HCT116 (cell line): ENCODE measurements around the gene DVL2. TPM values are rescaled to one million over a fixed set of nuclear protein-coding genes. Genes with fewer than 3 reads are reported as not detected.
A peak's percentile ranks its signal among the peaks of the same experiment; 100 is the strongest.

Source experiments
- ATAC-seq: fragments of 200-7000 bp; cut with Tn5 transposase; 2 replicates; pipeline ENCODE4 v1.9.1; 2020; ENCODE audit warnings: mild to moderate bottlenecking, moderate library complexity
- BruUV-seq: library from RNA; stranded (reverse); fragments of 400-500 nt; replicated peaks from 2 replicates; lab custom pipeline; 2021; lab: Mats Ljungman, UMichigan
- CTCF ChIA-PET: fragments of 300-600 bp; sonication (Branson Sonifier 250); formaldehyde crosslinking; loops from one replicate; lab custom pipeline; 2021; ENCODE audit warnings: antibody characterized with exemption; lab: Charles Lee
- POLR2A ChIA-PET: fragments of 300-600, 350-600 bp; sonication (Branson Sonifier 250); formaldehyde crosslinking; loops from one replicate; lab custom pipeline; 2021; ENCODE audit warnings: antibody characterized with exemption; lab: Charles Lee
- RAD21 ChIA-PET, 2 experiments: fragments of 300-600 bp; sonication (Branson Sonifier 250); formaldehyde crosslinking; loops; one replicate each; lab custom pipeline; 2023; ENCODE audit warnings: low total read pairs in 2 of 2; ENCODE audit not compliant: uncharacterized antibody in 2 of 2, unreplicated experiment in 2 of 2, low non-redundant PET in 1 of 2; lab: Charles Lee
- DNase-seq: peaks from one replicate; pipeline ENCODE4 v3.0.0-alpha.2; 2010; ENCODE audit warnings: low read depth, low spot score
- H2AFZ ChIP-seq: fragments of 200-600 bp; shearing (Covaris generic), sonication (generic); 2 replicates; pipeline ENCODE4 v1.6.1; 2017; ENCODE audit warnings: low read depth, mixed run types, mixed read lengths, antibody characterized with exemption, low read length; ENCODE audit not compliant: poor library complexity, severe bottlenecking
- H3K27ac ChIP-seq: 2 replicates; pipeline ENCODE4 v1.5.1; 2012; ENCODE audit warnings: low read depth, low read length
- H3K27me3 ChIP-seq: fragments of 200-600 bp; sonication (generic); 2 replicates; pipeline ENCODE4 v1.6.1; 2016; ENCODE audit warnings: mixed run types, low read length, mixed read lengths; ENCODE audit not compliant: insufficient read depth
- H3K36me3 ChIP-seq, 2 experiments: fragments of 200-500 bp in 1 of 2; fragments of 200-600 bp in 1 of 2; sonication (Bioruptor generic) in 1 of 2; sonication (generic) in 1 of 2; 2 replicates each; pipeline versions ENCODE4 v1.5.1 to v1.6.1; 2014 to 2016; ENCODE audit warnings: low read length in 2 of 2, inconsistent platforms in 1 of 2, mixed read lengths in 1 of 2, mixed run types in 1 of 2; ENCODE audit not compliant: insufficient read depth in 2 of 2, control insufficient read depth in 1 of 2
- H3K4me1 ChIP-seq, 2 experiments: fragments of 200-600 bp in 1 of 2; sonication (generic) in 1 of 2; 2 replicates each; pipeline versions ENCODE4 v1.5.1 to v1.6.1; 2012 to 2017; ENCODE audit warnings: low read length in 2 of 2, inconsistent platforms in 1 of 2, mild to moderate bottlenecking in 1 of 2, mixed read lengths in 1 of 2, mixed run types in 1 of 2, moderate library complexity in 1 of 2; ENCODE audit not compliant: insufficient read depth in 2 of 2, control insufficient read depth in 1 of 2
- H3K4me2 ChIP-seq: fragments of 200-600 bp; sonication (generic); 2 replicates; pipeline ENCODE4 v1.6.1; 2017; ENCODE audit warnings: mixed run types, low read length, mixed read lengths
- H3K4me3 ChIP-seq, 2 experiments: fragments of 200-600 bp in 1 of 2; sonication (generic) in 1 of 2; replicated peaks in 1 of 2; 2 replicates each; pipeline ENCODE4 v1.5.1; 2011 to 2016; ENCODE audit warnings: low read length in 2 of 2, control low read depth in 1 of 2, low read depth in 1 of 2, mild to moderate bottlenecking in 1 of 2, mixed read lengths in 1 of 2, mixed run types in 1 of 2
- H3K79me2 ChIP-seq: fragments of 200-600 bp; sonication (generic); 2 replicates; pipeline ENCODE4 v1.6.1; 2017; ENCODE audit warnings: mild to moderate bottlenecking, mixed run types, low read length, moderate library complexity, mixed read lengths; ENCODE audit not compliant: insufficient read depth
- H3K9ac ChIP-seq: fragments of 200-600 bp; sonication (generic); 2 replicates; pipeline ENCODE4 v1.6.1; 2016; ENCODE audit warnings: low read length, mixed read lengths
- H3K9me2 ChIP-seq: fragments of 200-600 bp; sonication (generic), shearing (Covaris generic); 2 replicates; pipeline ENCODE4 v1.6.1; 2017; ENCODE audit warnings: mixed run types, mild to moderate bottlenecking, moderate library complexity; ENCODE audit not compliant: insufficient read depth
- H3K9me3 ChIP-seq, 2 experiments: fragments of 200-500 bp in 1 of 2; fragments of 200-600 bp in 1 of 2; sonication (Bioruptor generic) in 1 of 2; sonication (generic) in 1 of 2; 2 replicates each; pipeline ENCODE4 v1.6.1; 2014 to 2017; ENCODE audit warnings: low read length in 2 of 2, mixed read lengths in 2 of 2, inconsistent platforms in 1 of 2, low read depth in 1 of 2, mild to moderate bottlenecking in 1 of 2, mixed run types in 1 of 2, moderate library complexity in 1 of 2; ENCODE audit not compliant: control insufficient read depth in 1 of 2, insufficient read depth in 1 of 2
- H4K20me1 ChIP-seq: fragments of 200-600 bp; sonication (generic), shearing (Covaris generic); 2 replicates; pipeline ENCODE4 v1.6.1; 2017; ENCODE audit warnings: mixed run types, mild to moderate bottlenecking, moderate library complexity; ENCODE audit not compliant: insufficient read depth
- ATF3 ChIP-seq: IDR thresholded peaks from 2 replicates; pipeline ENCODE4 v1.6.1; 2012
- CBX3 ChIP-seq: IDR thresholded peaks from 2 replicates; pipeline ENCODE4 v1.6.1; 2012; ENCODE audit warnings: low read depth
- CEBPB ChIP-seq: IDR thresholded peaks from 2 replicates; pipeline ENCODE4 v1.6.1; 2012; ENCODE audit warnings: low read depth
- CTCF ChIP-seq, 3 experiments: fragments of 200-600 bp in 1 of 3; sonication (generic) in 1 of 3; IDR thresholded peaks in 2 of 3; conservative IDR thresholded peaks in 1 of 3; 2 replicates each; pipeline ENCODE4 v1.5.1; 2012 to 2017; ENCODE audit warnings: low read depth in 2 of 3, low read length in 2 of 3, antibody characterized with exemption in 1 of 3, borderline replicate concordance in 1 of 3, control low read depth in 1 of 3, mild to moderate bottlenecking in 1 of 3, mixed read lengths in 1 of 3, mixed run types in 1 of 3, moderate library complexity in 1 of 3; ENCODE audit not compliant: insufficient read depth in 1 of 3
- EGR1 ChIP-seq: IDR thresholded peaks from 2 replicates; pipeline ENCODE4 v1.6.1; 2012; ENCODE audit warnings: low read depth
- ELF1 ChIP-seq: IDR thresholded peaks from 2 replicates; pipeline ENCODE4 v1.6.1; 2012; ENCODE audit warnings: low read depth, borderline replicate concordance
- EZH2 ChIP-seq: fragments of 200-600 bp; sonication (generic); IDR thresholded peaks from 2 replicates; pipeline ENCODE4 v1.6.1; 2017; ENCODE audit warnings: antibody characterized with exemption, mixed run types
- EZH2phosphoT487 ChIP-seq: fragments of 200-600 bp; IDR thresholded peaks from 2 replicates; pipeline ENCODE4 v1.6.1; 2018; ENCODE audit warnings: antibody characterized with exemption, borderline replicate concordance
- FOSL1 ChIP-seq: IDR thresholded peaks from 2 replicates; pipeline ENCODE4 v1.6.1; 2012; ENCODE audit warnings: low read depth
- JUND ChIP-seq: IDR thresholded peaks from 2 replicates; pipeline ENCODE4 v1.6.1; 2012
- MAX ChIP-seq: IDR thresholded peaks from 2 replicates; pipeline ENCODE4 v1.6.1; 2012
- POLR2A ChIP-seq: IDR thresholded peaks from 2 replicates; pipeline ENCODE4 v1.7.0; 2011; ENCODE audit warnings: borderline replicate concordance; ENCODE audit not compliant: insufficient read depth, insufficient read length; ENCODE audit errors: extremely low read depth
- POLR2AphosphoS5 ChIP-seq: IDR thresholded peaks from 2 replicates; pipeline ENCODE4 v1.6.1; 2011; ENCODE audit warnings: mild to moderate bottlenecking, low read depth, low read length, moderate library complexity
- RAD21 ChIP-seq: IDR thresholded peaks from 2 replicates; pipeline ENCODE4 v1.6.1; 2012; ENCODE audit warnings: low read depth, mild to moderate bottlenecking
- REST ChIP-seq: IDR thresholded peaks from 2 replicates; pipeline ENCODE4 v1.6.1; 2012; ENCODE audit warnings: low read depth
- SIN3A ChIP-seq: IDR thresholded peaks from 2 replicates; pipeline ENCODE4 v1.6.1; 2012; ENCODE audit warnings: low read depth
- SP1 ChIP-seq: IDR thresholded peaks from 2 replicates; pipeline ENCODE4 v1.6.1; 2012; ENCODE audit warnings: low read depth
- SRF ChIP-seq: IDR thresholded peaks from 2 replicates; pipeline ENCODE4 v1.6.1; 2012; ENCODE audit warnings: low read depth
- TCF7L2 ChIP-seq: IDR thresholded peaks from 2 replicates; pipeline ENCODE4 v1.7.0; 2011; ENCODE audit warnings: borderline replicate concordance, inconsistent platforms; ENCODE audit not compliant: insufficient read depth, insufficient read length; ENCODE audit errors: extremely low read depth
- YY1 ChIP-seq: IDR thresholded peaks from 2 replicates; pipeline ENCODE4 v1.6.1; 2011; ENCODE audit warnings: low read length, low read depth, moderate library complexity, mild to moderate bottlenecking; ENCODE audit not compliant: insufficient replicate concordance; ENCODE audit errors: extremely low read depth
- ZFX ChIP-seq: fragments of 450-650 bp; IDR thresholded peaks from 2 replicates; pipeline ENCODE4 v1.6.1; 2017
- ZNF274 ChIP-seq: fragments of 200-500 bp; sonication (Bioruptor generic); IDR thresholded peaks from 2 replicates; pipeline ENCODE4 v1.6.1; 2014; ENCODE audit warnings: mild to moderate bottlenecking, low read depth, low read length, inconsistent platforms
- intact Hi-C: fragments of 100-400 bp; cut with micrococcal nuclease; formaldehyde crosslinking; loops from 2 replicates; pipeline ENCODE4 v1.10.0; 2022
- total RNA-seq: library from RNA; stranded (reverse); gene quantifications from one replicate; pipeline ENCODE4 v1.2.1, GENCODE V29; 2021; ENCODE audit not compliant: unreplicated experiment

DVL2 gene
- total RNA-seq, 1 experiment from 2014 or later, result 69.7 TPM

GRCh38 chr17:7258731-7259554 is 24.6 kb upstream of the DVL2 start:
- no TSS peak for BruUV-seq
- TF ChIP-seq CBX3, result no peak
- TF ChIP-seq MAX, result peak; percentile 49; the same call in 1 of the 2 replicates
- no peak for TF ChIP-seq EZH2
- no peak for TF ChIP-seq EZH2phosphoT487
- peak; percentile 29; the same call in 1 of the 2 replicates for TF ChIP-seq JUND
- TF ChIP-seq POLR2A, result peak; percentile 22
- peak; percentile 48 for TF ChIP-seq POLR2AphosphoS5
- TF ChIP-seq EGR1, result peak; percentile 95
- no peak for TF ChIP-seq YY1
- no peak for TF ChIP-seq REST
- peak; percentile 93 for TF ChIP-seq CEBPB
- no peak for TF ChIP-seq TCF7L2
- no peak for TF ChIP-seq RAD21
- TF ChIP-seq FOSL1, result no peak
- TF ChIP-seq ATF3, result no peak
- TF ChIP-seq SP1, result peak; percentile 52; the same call in 1 of the 2 replicates
- no peak for TF ChIP-seq SRF
- peak; percentile 58 for TF ChIP-seq SIN3A
- no peak for TF ChIP-seq CTCF (IDR thresholded peaks at IDR 0.05 in 2 of 3, conservative IDR thresholded peaks at IDR 0.05 in 1 of 3; ENCODE audit: borderline replicate concordance in 1 of 3, insufficient read depth in 1 of 3, low read depth in 2 of 3, low read length in 2 of 3)
- no peak for TF ChIP-seq ZFX
- no peak for TF ChIP-seq ZNF274
- no peak for TF ChIP-seq ELF1

More at GRCh38 chr17:7258731-7259554, 24.6 kb upstream of the DVL2 start:
- H3K36me3 ChIP-seq, result peaks cover 15 to 32% of the 10 kb centered on the region in 2 experiments
- intact Hi-C loops, result no loop called here
- no peaks in the 10 kb centered on the region for H3K9me2 ChIP-seq
- H3K9ac ChIP-seq, result peak overlapping the region; percentile 36
- no peaks in the 10 kb centered on the region for H3K9me3 ChIP-seq
- H2AFZ ChIP-seq, result no peak overlapping the region
- no peak for ATAC-seq
- ChIA-PET POLR2A (interaction anchor here (1.1 to 3.0 kb wide), 4 partner anchors 17 to 55 kb away, joined by 3 to 15 read pairs (median 6); partner anchors contain the start of genes ACADVL, DLG4 and GABARAP), RAD21 (no interaction called here), CTCF (interaction anchor here (0.8 kb wide), 1 partner anchor 38 kb away, joined by 3 read pairs; no protein-coding TSS in a partner anchor)
- H3K4me3 ChIP-seq, result peak overlapping the region; percentile 4 to 6; a peak in 1 of 4 replicates
- DNase-seq, result peak; percentile 62
- peaks cover 5% of the 10 kb centered on the region; the same call in 1 of the 2 replicates for H4K20me1 ChIP-seq
- peaks cover 69% of the 10 kb centered on the region for H3K79me2 ChIP-seq
- peak overlapping the region; percentile 94 for H3K27ac ChIP-seq
- H3K4me2 ChIP-seq, result peak overlapping the region; percentile 90
- H3K4me1 ChIP-seq, result peaks cover 21 to 38% of the 10 kb centered on the region in 2 experiments
- H3K27me3 ChIP-seq, result no peaks in the 10 kb centered on the region
